ENCODE results near the gene C19orf73. TPM values are rescaled to one million over a fixed set of nuclear protein-coding genes. Genes with fewer than 3 reads are reported as not detected.

Gene C19orf73
- total RNA-seq, 1 experiment from 2014 or later, result 0.15 TPM

DNA sequence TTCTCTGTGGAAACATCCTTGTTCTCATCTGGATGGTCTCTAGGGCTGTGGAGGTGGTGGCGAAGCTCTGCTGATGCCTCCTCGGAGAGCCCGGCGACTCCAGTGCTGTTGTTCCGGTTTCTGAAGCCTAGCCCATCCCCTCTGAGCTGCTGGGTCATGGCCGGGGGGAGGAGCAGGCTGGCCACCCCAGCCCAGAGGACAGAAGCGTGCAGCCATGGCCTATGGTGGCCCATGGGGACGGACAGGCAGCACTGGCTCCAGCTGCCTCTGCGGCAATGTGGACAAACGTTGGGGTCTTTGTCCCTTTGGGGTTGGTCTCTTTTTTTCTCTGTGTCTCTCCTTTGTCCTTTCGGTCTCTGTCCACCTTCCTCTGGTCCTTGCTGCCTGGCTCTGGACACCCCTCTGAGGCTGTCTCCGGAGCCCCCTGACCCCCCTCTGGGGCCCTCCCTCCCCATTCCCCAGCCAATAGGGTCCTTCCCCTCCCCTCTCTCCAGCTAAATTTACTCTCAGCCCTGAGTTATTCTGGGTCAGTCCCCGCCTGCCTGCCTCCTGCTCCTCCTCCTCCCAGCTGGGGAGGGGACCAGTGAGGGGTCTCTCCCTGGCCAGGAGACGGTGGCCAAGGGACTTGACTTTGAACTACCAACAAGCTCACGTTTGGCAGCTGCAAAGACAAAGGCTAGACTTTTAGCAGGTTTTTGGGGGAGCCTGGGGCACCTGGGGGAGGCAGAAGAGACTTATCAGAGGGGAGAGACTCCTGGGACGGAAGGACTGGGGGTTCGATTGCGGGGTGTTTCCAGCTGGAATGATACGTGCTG lies 36.3 kb upstream of the C19orf73 start, which contains the start of gene HRC:
Gene HRC, minus strand, starts transcription at position 392 of the 815 bp plus-strand sequence. Its CDS starts 159 bp downstream, at position 233.
- POLR2A ChIA-PET (ENCODE audit: unreplicated experiment), result no interaction called here
- Histone ChIP-seq H3K9me3 (ENCODE audit: low read length) (no peaks in the 10 kb centered on the region), H3F3A (ENCODE audit: low read length, unreplicated experiment) (no peaks in the 10 kb centered on the region), H3K9me2 (replicated peaks; ENCODE audit: low read length) (no peaks in the 10 kb centered on the region), H3K9ac (ENCODE audit: low read length) (no peak within 1 kb of the TSS), H3K36me3 (ENCODE audit: low read depth, low read length) (no peaks in the 10 kb centered on the region), H3K27ac (ENCODE audit: low read length) (no peak within 1 kb of the TSS), H3K4me2 (ENCODE audit: low read length) (no peak within 1 kb of the TSS), H3K27me3 (ENCODE audit: low read length) (no peaks in the 10 kb centered on the region), H2AFZ (ENCODE audit: low read length) (no peak within 1 kb of the TSS), H3K4me1 (ENCODE audit: insufficient read depth, low read length) (peaks cover 21% of the 10 kb centered on the region), H3K4me3 (ENCODE audit: low read length) (no peak within 1 kb of the TSS), H4K20me1 (ENCODE audit: low read length) (no peaks in the 10 kb centered on the region), H3K79me2 (ENCODE audit: low read length) (peaks cover 12% of the 10 kb centered on the region)
- TF ChIP-seq EZH2phosphoT487 (IDR thresholded peaks at IDR 0.05; ENCODE audit: borderline replicate concordance, low read length) (no peak), EZH2 (IDR thresholded peaks at IDR 0.05; ENCODE audit: low read length, unreplicated experiment) (no peak)
- TF ChIP-seq, protein P1, sequence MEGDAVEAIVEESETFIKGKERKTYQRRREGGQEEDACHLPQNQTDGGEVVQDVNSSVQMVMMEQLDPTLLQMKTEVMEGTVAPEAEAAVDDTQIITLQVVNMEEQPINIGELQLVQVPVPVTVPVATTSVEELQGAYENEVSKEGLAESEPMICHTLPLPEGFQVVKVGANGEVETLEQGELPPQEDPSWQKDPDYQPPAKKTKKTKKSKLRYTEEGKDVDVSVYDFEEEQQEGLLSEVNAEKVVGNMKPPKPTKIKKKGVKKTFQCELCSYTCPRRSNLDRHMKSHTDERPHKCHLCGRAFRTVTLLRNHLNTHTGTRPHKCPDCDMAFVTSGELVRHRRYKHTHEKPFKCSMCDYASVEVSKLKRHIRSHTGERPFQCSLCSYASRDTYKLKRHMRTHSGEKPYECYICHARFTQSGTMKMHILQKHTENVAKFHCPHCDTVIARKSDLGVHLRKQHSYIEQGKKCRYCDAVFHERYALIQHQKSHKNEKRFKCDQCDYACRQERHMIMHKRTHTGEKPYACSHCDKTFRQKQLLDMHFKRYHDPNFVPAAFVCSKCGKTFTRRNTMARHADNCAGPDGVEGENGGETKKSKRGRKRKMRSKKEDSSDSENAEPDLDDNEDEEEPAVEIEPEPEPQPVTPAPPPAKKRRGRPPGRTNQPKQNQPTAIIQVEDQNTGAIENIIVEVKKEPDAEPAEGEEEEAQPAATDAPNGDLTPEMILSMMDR (conservative IDR thresholded peaks at IDR 0.05; ENCODE audit: low read depth, low read length), result no peak
- no TSS peak for BruUV-seq (replicated peaks)
- CTCF ChIA-PET, result interaction anchor here (0.7 kb wide), 1 partner anchor 162 kb away, joined by 4 read pairs; the partner anchor contains the start of genes GYS1 and RUVBL2
- DNase-seq (no peak), ATAC-seq (no peak)
- intact Hi-C loops (cut with micrococcal nuclease), result no loop called here

DNA sequence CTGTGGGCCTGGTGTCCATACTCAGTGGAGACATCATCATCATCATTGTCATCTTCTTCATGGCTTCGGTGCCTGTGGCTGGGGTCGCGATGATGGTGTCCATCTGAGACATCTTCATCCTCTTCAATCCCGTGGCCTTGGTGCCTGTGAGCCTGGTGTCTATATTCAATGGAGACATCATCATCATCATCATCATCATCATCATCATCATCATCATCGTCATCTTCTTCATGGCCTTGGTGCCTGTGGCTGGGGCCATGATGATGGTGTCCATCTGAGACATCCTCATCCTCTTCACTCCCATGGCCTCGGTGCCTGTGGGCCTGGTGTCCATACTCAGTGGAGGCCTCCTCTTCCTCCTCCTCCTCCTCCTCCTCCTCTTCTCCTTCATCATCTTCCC lies 35.3 kb upstream of the C19orf73 start:
- CTCF ChIA-PET, result no interaction called here
- no peak for TF ChIP-seq EZH2phosphoT487 (IDR thresholded peaks at IDR 0.05; ENCODE audit: borderline replicate concordance, low read length)
- TF ChIP-seq EZH2 (IDR thresholded peaks at IDR 0.05; ENCODE audit: low read length, unreplicated experiment), result no peak
- TF ChIP-seq, protein P1 (conservative IDR thresholded peaks at IDR 0.05; ENCODE audit: low read depth, low read length), result no peak

More for the DNA sequence above, 35.3 kb upstream of the C19orf73 start:
- no peaks in the 10 kb centered on the region for H3K9me2 ChIP-seq (replicated peaks; ENCODE audit: low read length)
- intact Hi-C loops (cut with micrococcal nuclease), result no loop called here
- ATAC-seq (no peak), DNase-seq (no peak)
- H4K20me1 ChIP-seq (ENCODE audit: low read length), result no peaks in the 10 kb centered on the region
- H3K9ac ChIP-seq (ENCODE audit: low read length), result no peak overlapping the region
- no TSS peak for BruUV-seq (replicated peaks)
- POLR2A ChIA-PET (ENCODE audit: unreplicated experiment), result no interaction called here
- H3K4me3 ChIP-seq (ENCODE audit: low read length), result no peak overlapping the region
- H3K4me1 ChIP-seq (ENCODE audit: insufficient read depth, low read length), result peaks cover 28% of the 10 kb centered on the region
- H3K79me2 ChIP-seq (ENCODE audit: low read length), result peaks cover 12% of the 10 kb centered on the region
- H3K27ac ChIP-seq (ENCODE audit: low read length), result no peak overlapping the region
- H3K36me3 ChIP-seq (ENCODE audit: low read depth, low read length), result no peaks in the 10 kb centered on the region
- no peak overlapping the region for H3K4me2 ChIP-seq (ENCODE audit: low read length)
- no peaks in the 10 kb centered on the region for H3K27me3 ChIP-seq (ENCODE audit: low read length)
- H3K9me3 ChIP-seq (ENCODE audit: low read length), result no peaks in the 10 kb centered on the region
- H2AFZ ChIP-seq (ENCODE audit: low read length), result no peak overlapping the region
- no peaks in the 10 kb centered on the region for H3F3A ChIP-seq (ENCODE audit: low read length, unreplicated experiment)

Measured in PC-3 (cell line).